ENCODE data around the gene HAAO. TPM values are rescaled to one million over a fixed set of nuclear protein-coding genes. Genes with fewer than 3 reads are reported as not detected.

Gene HAAO
- total RNA-seq, result 0.50 TPM in 1 of 2 replicates, not detected in the other

GRCh38 chr2:42792583-42793333, at the start of gene HAAO:
HAAO (minus strand) TSS chr2:42792583; CDS start chr2:42792536, 47 bp downstream.

GRCh38 chr2:42764096-42764495, 28.3 kb downstream of the HAAO start, which contains the start of gene OXER1:
OXER1 (minus strand) TSS chr2:42764135; CDS start chr2:42764062, 73 bp downstream.

Other genes starting within 250 kb of the HAAO start
- 17.1 and 32.0 TPM in 2 replicates for gene MTA3, start 224.0 kb downstream of the HAAO start, total RNA-seq
- 0.07 TPM in 1 of 2 replicates, not detected in the other for gene OXER1, start 28.4 kb downstream of the HAAO start, total RNA-seq